Measurements from ENCODE around the gene MAP7D1.
"Not testable (repeated sequence)": the region's sequence is repeated elsewhere in the genome, so short reads cannot be mapped to it uniquely, and the experiment has no call there.

Gene MAP7D1

DNA sequence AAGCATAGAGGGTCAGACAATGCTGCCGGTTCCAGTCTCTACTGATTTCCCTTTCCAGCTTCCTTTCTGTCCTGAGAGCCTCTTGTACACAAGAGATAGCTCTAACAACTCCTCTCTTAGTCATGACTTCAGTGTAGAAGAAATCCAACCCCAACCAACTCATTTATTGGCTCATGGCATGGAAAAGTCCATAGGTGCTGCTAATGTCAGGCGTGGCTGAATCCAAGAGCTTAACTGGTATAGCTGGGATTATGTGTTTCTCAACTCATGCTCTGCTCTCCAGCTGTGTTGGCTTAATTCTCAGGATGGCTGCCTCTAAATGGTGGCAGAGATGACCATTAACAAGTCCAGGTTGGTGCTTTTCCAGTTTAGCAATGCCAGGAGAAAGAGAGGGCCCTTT is 55.9 kb downstream of the MAP7D1 start:
- Histone ChIP-seq H3K27ac (no peak overlapping the region), H3K4me3 (no peak overlapping the region)
- no peak for DNase-seq (ENCODE audit: low spot score)
- TF ChIP-seq, protein P1, sequence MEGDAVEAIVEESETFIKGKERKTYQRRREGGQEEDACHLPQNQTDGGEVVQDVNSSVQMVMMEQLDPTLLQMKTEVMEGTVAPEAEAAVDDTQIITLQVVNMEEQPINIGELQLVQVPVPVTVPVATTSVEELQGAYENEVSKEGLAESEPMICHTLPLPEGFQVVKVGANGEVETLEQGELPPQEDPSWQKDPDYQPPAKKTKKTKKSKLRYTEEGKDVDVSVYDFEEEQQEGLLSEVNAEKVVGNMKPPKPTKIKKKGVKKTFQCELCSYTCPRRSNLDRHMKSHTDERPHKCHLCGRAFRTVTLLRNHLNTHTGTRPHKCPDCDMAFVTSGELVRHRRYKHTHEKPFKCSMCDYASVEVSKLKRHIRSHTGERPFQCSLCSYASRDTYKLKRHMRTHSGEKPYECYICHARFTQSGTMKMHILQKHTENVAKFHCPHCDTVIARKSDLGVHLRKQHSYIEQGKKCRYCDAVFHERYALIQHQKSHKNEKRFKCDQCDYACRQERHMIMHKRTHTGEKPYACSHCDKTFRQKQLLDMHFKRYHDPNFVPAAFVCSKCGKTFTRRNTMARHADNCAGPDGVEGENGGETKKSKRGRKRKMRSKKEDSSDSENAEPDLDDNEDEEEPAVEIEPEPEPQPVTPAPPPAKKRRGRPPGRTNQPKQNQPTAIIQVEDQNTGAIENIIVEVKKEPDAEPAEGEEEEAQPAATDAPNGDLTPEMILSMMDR (IDR thresholded peaks at IDR 0.05), result no peak

DNA sequence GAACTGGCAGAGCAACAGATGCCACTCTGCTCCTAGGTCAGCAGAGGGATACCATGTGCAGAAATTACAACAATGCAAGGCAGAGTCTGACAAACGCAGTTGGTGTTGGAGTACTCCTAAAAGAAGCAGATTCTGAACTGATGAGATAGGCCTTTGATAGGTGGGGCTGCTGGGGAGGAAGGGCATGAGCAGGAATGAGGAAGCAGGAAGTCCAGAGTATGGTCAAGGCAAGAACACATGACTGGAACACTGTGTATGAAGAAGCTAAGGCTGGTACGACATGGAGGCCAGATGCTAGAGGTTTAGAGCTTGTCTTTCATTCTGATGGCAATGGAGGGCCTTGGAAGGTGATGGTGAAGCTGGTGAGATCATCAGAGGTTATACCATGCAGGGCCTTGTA is 56.8 kb downstream of the MAP7D1 start:
- no peak for DNase-seq (ENCODE audit: low spot score)
- Histone ChIP-seq H3K27ac (no peak overlapping the region), H3K4me3 (no peak overlapping the region)
- TF ChIP-seq, protein P1 (IDR thresholded peaks at IDR 0.05), result no peak

DNA sequence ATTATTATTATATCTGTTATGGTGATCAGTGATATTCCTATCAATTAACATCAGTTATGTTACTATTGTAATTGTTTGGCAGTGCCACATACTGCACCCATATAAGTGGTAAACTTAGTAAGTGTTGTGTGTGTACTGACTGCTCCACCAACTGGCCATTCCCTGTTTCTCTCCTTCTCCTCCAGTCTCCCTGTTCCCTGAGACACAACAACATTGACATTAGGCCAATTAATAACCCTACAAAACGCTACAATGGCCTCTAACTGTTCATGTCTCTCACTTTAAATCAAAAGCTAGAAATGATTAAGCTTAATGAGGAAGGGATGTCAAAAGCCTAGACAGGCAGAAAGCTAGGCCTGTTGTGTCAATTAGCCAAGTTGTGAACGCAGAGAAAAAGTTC is 61.7 kb downstream of the MAP7D1 start:
- H3K27ac ChIP-seq, result no peak overlapping the region
- TF ChIP-seq, protein P1 (IDR thresholded peaks at IDR 0.05), result no peak
- DNase-seq (ENCODE audit: low spot score), result no peak

DNA sequence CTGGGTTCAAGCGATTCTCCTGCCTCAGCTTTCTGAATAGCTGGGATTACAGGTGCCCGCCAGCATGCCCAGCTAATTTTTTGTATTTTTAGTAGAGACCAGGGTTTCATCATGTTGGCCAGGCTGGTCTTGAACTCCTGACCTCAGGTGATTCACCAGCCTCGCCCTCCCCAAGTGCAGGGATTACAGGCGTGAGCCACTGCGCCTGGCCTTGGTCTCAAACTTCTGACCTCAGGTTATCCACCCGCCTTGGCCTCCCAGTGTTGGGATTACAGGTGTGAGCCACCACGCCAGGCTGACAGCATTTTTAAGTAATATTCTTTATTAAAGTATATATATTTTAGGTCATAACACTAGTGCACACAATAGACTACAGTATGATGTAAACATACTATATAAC is 65.9 kb downstream of the MAP7D1 start:
- H3K4me3 ChIP-seq; DNase-seq (ENCODE audit: low spot score): not testable (repeated sequence)
- peak overlapping the region in 1 of 2 donors; percentile 88 for H3K27ac ChIP-seq

More for the DNA sequence above, 61.7 kb downstream of the MAP7D1 start:
- H3K4me3 ChIP-seq, result no peak overlapping the region

DNA sequence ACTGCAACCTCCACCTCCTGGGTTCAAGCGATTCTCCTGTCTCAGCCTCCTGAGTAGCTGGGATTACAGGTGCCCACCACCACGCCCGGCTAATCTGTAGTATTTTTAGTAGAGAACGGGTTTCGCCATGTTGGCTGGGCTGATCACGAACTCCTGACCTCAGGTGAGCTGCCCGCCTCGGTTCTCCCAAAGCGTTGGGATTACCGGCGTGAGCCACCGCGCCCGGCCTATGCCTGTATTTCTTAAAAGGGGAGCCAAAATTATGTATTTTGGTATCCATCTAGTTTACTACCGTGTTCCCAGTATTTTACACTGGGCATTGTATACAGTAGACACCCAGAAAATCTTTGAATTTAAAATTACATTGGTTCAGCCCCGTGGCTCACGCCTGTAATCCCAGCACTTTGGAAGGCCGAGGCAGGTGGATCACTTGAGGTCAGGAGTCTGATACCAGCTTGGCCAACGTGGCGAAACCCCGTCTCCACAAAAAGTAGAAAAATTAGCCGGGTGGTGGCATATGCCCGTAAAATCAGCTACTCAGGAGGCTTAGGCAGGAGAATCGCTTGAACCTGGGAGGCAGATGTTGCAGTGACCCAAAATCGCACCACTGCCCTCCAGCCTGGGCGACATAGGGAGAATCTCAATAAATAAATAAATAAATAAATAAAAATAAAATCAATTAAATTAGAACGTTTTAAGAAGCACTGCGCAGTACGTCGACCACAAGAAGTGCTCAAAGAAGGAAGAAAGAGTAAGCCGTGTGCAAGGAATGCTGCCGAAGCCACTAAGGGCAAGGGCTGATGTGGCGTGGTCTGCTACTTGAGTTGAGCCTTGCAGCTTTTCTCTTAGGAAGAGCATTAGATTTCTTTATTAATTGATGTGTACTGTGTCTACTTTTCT is 66.8 kb downstream of the MAP7D1 start:
- Histone ChIP-seq H3K4me3 (peak overlapping the region; percentile 78), H3K27ac (peak overlapping the region; percentile 88 to 93)
- no peak for DNase-seq (ENCODE audit: low spot score)
- TF ChIP-seq, protein P1 (IDR thresholded peaks at IDR 0.05), result no peak

DNA sequence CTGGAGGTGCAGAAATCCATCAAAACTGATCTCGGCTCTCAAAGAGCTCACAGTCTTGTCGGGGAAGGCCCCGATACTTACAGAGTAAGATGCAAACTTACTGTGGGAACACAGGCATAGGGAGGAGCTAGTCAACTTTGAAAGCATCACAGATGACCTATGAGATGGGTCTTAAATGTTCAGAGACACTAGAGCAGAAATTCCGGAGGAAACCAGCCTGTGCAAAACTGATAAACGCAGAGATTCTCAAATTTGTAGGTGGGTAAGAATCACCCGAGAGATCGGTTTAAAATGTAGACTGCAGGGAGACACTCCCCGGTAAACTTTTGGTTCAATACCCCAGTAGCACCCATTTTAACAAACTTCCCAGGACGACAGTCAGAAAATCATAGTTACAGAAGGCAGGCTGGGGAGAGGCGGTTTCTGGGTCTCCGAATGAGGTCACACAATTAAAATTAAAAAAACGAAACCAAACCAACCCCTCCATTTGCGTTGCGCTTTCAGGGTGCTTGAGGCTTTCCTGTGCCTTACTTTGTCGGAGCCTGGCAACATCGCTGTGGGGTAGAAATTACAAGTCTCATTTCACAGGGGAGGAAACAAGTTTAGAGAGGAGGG is 67.5 kb downstream of the MAP7D1 start:
- H3K27ac ChIP-seq, result peak overlapping the region; percentile 88 to 93
- peak overlapping the region; percentile 78 for H3K4me3 ChIP-seq
- TF ChIP-seq, protein P1 (IDR thresholded peaks at IDR 0.05), result no peak
- DNase-seq (ENCODE audit: low spot score), result no peak

DNA sequence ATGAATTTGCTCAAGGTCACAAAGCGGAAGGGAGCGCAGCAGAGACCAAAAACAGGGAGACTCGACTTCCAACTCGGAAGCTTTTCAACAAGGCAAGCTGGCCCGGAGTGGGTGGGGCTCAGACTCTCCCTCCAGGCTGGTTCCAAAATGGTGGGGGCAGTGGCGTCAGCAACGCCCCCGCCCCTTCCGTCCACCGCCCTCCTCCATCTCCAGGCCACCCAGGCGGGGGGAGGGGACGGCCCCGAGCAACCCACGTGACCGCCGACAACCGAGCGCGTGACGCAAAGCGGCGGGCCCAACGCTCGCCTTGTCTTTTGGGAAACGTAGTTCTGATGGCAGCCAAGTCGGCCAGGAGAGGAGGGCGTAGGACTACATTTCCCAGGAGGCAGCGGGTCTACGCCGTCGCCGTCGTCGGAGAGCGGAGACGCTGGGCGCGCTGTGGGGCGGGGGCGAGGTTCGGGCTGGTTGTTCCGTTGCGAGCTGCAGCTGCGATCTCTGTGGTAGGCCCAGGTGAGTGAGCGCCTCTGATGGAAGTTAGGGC is 68.1 kb downstream of the MAP7D1 start, which contains the start of gene THRAP3:
Gene THRAP3, plus strand, starts transcription at position 448 of the 541 bp plus-strand sequence. CDS start 58,121 bp downstream, outside the sequence.
- DNase-seq (ENCODE audit: low spot score), result peak; percentile 100
- H3K4me3 ChIP-seq, result peak within 1 kb of the TSS; percentile 81
- TF ChIP-seq, protein P1 (IDR thresholded peaks at IDR 0.05), result peak; percentile 11
- peak within 1 kb of the TSS; percentile 88 to 93 for H3K27ac ChIP-seq

All from coronary artery (tissue), 2 donors.